Suprapubic skin (tissue), 3 donors: ENCODE results near the gene PRRT4.

Experiments
- CTCF ChIP-seq, 2 donors: fragments of 200-600 bp in 1 of 2; fragments of 450-650 bp in 1 of 2; sonication (generic) in 1 of 2; IDR thresholded peaks; one replicate each; pipeline ENCODE4 v1.5.1; 2016 to 2019; ENCODE audit warnings: antibody characterized with exemption in 2 of 2, mild to moderate bottlenecking in 1 of 2, moderate library complexity in 1 of 2
- POLR2AphosphoS5 ChIP-seq, 3 donors: sonication (generic); formaldehyde crosslinking; IDR thresholded peaks; one replicate each; pipeline ENCODE4 v1.6.1; 2017; ENCODE audit warnings: antibody characterized with exemption in 3 of 3

- no peak for TF ChIP-seq CTCF (IDR thresholded peaks at IDR 0.05)
- no peak for TF ChIP-seq POLR2AphosphoS5 (IDR thresholded peaks at IDR 0.05)
Observed at GRCh38 chr7:128407751-128408708, 46.5 kb upstream of the PRRT4 start.
